Ecto neural progenitor cell (in vitro differentiated cells): ENCODE data around the gene KSR2.
"Not testable (repeated sequence)": the region's sequence is repeated elsewhere in the genome, so short reads cannot be mapped to it uniquely, and the experiment has no call there.

ENCODE experiments used
- DNase-seq: peaks from one replicate; pipeline ENCODE4 v3.0.0-alpha.2; 2018; ENCODE audit warnings: low spot score

Gene KSR2

GRCh38 chr12:117761528-117762100 lies 207.2 kb downstream of the KSR2 start:
- DNase-seq, result no peak

- no peak for DNase-seq
Measured at GRCh38 chr12:117760990-117761389, 207.8 kb downstream of the KSR2 start.

- no peak for DNase-seq
Measured at GRCh38 chr12:117750657-117751056, 218.1 kb downstream of the KSR2 start.

- no peak for DNase-seq
Measured at GRCh38 chr12:117749431-117749830, 219.4 kb downstream of the KSR2 start.

GRCh38 chr12:117746358-117746757 lies 222.4 kb downstream of the KSR2 start:
- not testable (repeated sequence) for DNase-seq

GRCh38 chr12:117744418-117744817 lies 224.4 kb downstream of the KSR2 start:
- DNase-seq, result no peak

- DNase-seq, result no peak
Measured at GRCh38 chr12:117743761-117744160, 225.0 kb downstream of the KSR2 start.

GRCh38 chr12:117742721-117743120 lies 226.1 kb downstream of the KSR2 start:
- DNase-seq, result no peak

GRCh38 chr12:117738233-117738632 lies 230.6 kb downstream of the KSR2 start:
- DNase-seq, result no peak

- no peak for DNase-seq
Measured at GRCh38 chr12:117733549-117733805, 235.3 kb downstream of the KSR2 start.

GRCh38 chr12:117732761-117733548 lies 235.8 kb downstream of the KSR2 start:
- no peak for DNase-seq

- DNase-seq, result not testable (repeated sequence)
Measured at GRCh38 chr12:117731131-117731530, 237.7 kb downstream of the KSR2 start.

- no peak for DNase-seq
Measured at GRCh38 chr12:117727301-117727700, 241.5 kb downstream of the KSR2 start.

- no peak for DNase-seq
Measured at GRCh38 chr12:117724543-117724942, 244.2 kb downstream of the KSR2 start.

GRCh38 chr12:117718559-117718958 lies 250.2 kb downstream of the KSR2 start:
- DNase-seq, result no peak

GRCh38 chr12:117718141-117718540 lies 250.6 kb downstream of the KSR2 start:
- DNase-seq, result no peak

GRCh38 chr12:117714203-117714602 lies 254.6 kb downstream of the KSR2 start:
- no peak for DNase-seq

- no peak for DNase-seq
Measured at GRCh38 chr12:117710121-117710520, 258.7 kb downstream of the KSR2 start.

GRCh38 chr12:117707861-117708260 lies 260.9 kb downstream of the KSR2 start:
- DNase-seq, result no peak

- no peak for DNase-seq
Measured at GRCh38 chr12:117703584-117703983, 265.2 kb downstream of the KSR2 start.

GRCh38 chr12:117702741-117703140 lies 266.0 kb downstream of the KSR2 start:
- DNase-seq, result no peak

GRCh38 chr12:117699575-117699974 lies 269.2 kb downstream of the KSR2 start:
- DNase-seq, result no peak

- no peak for DNase-seq
Measured at GRCh38 chr12:117699118-117699517, 269.7 kb downstream of the KSR2 start.

- no peak for DNase-seq
Measured at GRCh38 chr12:117695956-117696355, 272.8 kb downstream of the KSR2 start.
